Stimulated activated CD8-positive, alpha-beta memory T cell treated with anti-CD3 and anti-CD28 coated beads, Interleukin-4, amount 100 ng/mL, for 24 hours (primary cell): ENCODE measurements around the gene LIPJ.

Source experiments
- DNase-seq: peaks from one replicate; pipeline ENCODE4 v3.0.0-alpha.2; 2020; ENCODE audit warnings: low read depth

The LIPJ gene

DNA sequence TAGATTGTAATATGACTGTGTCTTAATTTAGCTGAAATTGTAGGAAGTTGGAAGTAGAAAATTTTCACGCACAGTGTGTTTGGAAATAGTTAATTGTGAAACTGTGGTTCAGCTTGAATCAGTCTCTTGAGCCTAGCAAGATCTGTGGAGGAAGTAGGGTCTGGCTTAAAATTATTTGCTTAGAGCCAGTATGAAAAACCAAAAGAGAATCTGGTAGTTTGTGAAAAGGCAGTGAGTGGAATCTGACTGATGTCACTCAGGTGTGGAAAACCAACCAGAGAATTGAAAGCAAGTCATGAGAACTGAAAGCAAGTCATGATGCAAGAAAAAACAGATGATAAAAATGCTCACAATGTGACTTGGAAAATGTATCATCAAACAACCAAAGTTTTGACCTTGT lies 11.5 kb downstream of the LIPJ start:
- no peak for DNase-seq

- no peak for DNase-seq
Measured at GRCh38 chr10:88608052-88608732, 21.6 kb downstream of the LIPJ start.

DNA sequence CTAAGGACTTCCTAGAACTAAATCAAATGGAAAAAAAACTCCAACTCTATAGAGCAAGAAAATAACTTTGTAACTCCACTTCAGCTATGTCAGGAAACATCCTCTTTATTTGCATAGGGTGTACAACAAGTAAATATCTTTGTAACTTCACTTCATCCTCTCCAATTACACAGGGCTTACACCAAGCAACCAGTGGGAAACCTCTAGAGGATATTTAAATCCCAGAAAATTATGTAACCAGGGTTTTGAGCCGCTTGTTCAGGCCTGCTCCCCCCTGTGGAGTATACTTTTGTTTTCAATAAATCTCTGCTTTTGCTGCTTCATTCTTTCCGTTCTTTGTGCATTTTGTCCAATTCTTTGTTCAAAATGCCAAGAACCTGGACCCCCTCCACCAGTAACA lies 22.2 kb downstream of the LIPJ start:
- no peak for DNase-seq

DNA sequence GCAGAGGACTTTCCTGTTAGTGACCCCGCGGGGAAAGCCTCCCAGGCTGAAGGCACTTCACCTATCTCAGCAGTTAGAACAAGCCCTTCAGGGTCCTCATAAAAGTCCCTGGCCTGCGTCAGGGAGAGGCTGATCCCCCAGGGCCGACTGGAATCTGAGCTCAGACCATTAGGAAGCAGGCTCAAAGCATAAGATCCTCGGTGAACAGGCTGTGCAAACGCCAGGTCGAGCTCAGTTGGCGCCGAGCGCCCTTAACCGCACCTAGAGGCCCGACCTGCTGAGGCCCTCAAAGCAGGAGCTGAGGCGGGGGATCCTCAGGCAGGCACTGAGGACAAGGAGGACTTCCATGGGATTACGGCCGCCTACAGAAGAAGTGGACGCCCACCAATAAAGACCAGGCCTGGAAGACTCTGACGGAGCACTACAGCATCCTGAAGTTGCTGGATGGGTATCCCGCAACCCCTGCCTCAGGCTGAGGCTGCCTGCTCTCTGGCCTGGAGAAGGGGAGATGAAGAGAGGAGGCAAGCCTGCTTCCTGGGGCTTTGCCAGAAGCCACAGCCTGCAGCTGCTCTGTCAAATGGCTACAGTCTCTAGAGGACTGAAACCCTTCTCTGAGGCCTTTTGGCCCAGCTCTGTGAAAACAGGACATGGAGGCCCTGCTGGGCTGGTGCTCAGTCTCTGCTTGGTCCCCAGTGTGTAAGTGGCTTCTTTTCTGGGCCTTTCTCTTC lies 29.9 kb downstream of the LIPJ start:
- no peak for DNase-seq

DNA sequence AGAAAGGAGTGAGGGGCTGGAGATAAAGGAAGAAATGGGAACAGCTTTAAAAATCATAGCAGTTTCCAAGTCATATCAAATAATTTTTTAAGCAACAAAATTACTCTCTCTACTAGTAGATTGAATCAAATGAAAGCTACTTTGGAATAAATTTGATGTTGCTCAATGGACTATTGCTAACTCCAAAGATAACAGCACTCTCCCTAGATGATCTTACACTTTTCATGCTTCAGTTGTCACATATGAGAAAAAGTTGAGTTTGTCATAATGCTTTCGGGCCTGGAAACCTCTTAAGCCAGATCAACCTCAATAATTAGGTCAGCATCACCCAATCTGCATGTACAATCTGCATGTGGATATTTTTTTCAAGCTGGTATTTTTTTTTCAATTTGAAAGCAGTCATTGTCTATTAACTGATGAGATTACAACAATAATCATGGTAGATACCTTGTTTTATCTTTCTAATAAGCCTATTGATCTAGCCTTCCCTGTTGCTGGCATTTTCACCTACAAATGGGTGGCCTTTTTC lies 31.3 kb downstream of the LIPJ start:
- DNase-seq = no peak

DNA sequence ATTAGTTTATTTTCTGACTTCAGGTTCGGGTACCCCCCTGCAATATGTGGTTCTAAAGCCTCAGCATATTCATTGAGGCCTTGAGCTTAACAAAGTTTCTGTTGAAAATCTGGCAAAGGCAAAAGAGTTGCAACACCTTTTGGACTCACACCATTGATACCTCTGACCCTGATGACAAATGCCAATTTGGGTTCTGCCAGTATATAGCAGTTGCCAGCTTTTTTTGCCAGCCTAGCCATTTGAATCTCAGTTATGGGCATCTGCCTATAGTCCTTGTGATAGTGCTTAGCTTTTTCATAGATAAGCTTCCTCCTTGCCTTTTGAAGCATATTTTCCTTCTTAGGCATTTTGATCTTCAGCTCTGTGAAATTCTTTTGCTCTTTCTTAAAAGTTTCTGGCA lies 31.9 kb downstream of the LIPJ start:
- no peak for DNase-seq

DNA sequence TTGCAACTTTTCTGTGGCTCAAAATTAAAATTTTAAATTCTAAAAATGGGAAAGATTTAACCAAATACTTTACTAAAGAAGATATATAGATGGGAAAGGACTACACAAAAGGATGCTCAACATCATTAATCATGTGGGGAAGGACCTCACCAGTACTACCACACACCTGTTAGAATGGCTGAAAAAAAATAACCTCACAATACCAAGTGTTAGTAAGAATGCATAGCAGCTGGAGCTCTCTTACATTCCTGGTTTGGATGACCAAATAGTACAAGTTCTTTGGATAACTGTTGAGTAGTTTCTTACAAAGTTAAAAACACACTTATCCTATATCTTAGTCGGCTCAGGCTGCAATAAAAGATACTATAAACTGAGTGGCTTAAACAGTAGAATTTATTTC lies 33.9 kb downstream of the LIPJ start:
- DNase-seq = no peak

DNA sequence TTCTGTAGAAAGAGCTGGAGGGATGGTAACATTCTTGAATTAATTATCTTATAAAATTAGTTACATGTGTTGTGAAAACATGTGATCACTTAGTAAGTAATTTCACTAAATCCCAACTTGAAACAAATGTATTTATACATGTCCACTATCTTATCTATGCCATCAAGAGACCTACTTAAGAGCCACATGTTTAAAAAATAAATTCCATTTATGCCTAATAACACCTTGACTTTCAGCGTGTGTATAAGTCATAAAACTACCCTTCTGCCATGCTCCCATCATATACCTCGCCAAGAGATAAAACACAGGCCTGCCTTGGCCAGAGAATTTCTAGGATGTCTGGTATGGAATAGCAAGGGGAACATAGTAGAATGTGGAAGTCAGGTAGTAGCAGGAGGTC lies 37.3 kb downstream of the LIPJ start:
- no peak for DNase-seq

DNA sequence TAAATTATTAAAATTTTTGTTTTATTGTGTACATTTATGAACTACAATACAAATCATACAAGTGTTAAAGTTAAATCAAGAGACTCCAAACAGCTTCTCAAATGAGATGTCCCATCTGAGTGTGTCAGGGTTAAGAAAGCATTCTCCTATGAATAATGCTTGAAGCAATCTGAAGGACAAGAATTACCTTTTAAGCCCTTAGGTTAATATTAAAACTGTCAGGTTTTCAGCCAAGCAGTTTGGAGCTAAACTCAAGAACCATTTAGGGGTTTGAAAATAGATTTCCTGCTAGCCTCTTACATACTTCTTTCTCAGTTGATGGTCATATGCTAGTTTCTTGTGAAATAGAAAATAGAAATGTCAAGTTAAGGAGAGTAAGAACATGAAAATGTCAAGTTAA lies 38.3 kb downstream of the LIPJ start:
- DNase-seq = no peak

- no peak for DNase-seq
Measured at GRCh38 chr10:88640186-88640585, 53.6 kb downstream of the LIPJ start.

- no peak for DNase-seq
Measured at GRCh38 chr10:88642209-88642608, 55.6 kb downstream of the LIPJ start.

- no peak for DNase-seq
Measured at GRCh38 chr10:88642963-88643362, 56.4 kb downstream of the LIPJ start.

DNA sequence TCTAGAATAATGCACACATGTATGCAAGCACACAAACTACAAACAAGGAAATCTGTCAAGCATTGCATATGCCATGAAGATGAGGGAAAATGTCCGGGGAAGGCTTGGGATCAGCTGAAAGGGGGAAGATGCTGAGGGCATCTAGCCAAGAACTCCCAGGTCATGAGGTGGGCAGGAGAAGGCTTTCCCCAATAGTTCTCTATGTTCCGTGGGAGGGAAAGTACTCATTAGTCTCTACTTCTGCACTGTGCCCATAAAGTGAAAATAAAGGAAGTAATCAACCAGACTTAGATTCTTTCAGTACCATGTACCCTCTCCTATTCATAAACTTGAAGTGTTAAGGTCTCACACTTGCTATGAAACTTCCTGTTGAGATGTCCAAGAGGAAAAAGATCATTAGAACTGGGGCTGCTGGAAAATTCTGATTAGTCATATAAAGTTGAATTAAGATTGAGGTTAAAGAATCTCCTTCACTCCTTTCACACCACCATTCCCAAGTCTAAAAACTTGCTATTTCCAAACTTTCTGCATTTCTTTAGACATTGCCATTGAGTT lies 60.6 kb downstream of the LIPJ start:
- no peak for DNase-seq

- DNase-seq = no peak
Measured at GRCh38 chr10:88651101-88651551, 64.6 kb downstream of the LIPJ start.

- DNase-seq = no peak
Measured at GRCh38 chr10:88652616-88653015, 66.1 kb downstream of the LIPJ start.
